ENCODE results near the gene TRIM22. TPM values are rescaled to one million over a fixed set of nuclear protein-coding genes. Genes with fewer than 3 reads are reported as not detected.

Gene TRIM22
- total and polyA plus RNA-seq, 9 of the 15 experiments (the other 6 are each of a cell fraction or from before 2014, with no cell fraction given), result 0.06 to 1.1 (median 0.18) TPM; not detected in 2

DNA sequence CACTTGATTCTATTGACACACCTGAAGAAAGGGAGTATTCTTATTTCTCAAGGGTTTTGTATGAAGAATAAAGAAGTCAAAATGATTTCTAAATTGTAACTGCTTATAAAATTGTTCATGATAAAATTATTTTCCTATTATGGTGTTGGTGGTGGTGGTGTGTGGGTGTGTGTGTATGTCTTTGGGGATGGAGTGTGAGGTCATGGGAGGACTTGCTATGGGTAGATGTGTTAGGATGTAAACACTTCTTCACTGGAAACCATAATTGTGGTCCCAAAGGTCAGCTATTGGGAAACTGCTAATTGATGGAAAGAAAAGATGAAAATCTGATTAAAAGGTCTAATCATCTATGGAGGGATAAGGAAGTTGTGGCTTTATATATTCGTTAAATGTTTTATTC is 5.1 kb downstream of the TRIM22 start:
- ChIA-PET POLR2A (no interaction called here), CTCF (ENCODE audit: low intra/inter-chr PET ratio) (no interaction called here)
- no peaks in the 10 kb centered on the region for H3K9me3 ChIP-seq (replicated peaks; ENCODE audit: control insufficient read depth, insufficient read depth, low read depth, low read length)
- TF ChIP-seq, protein P1, sequence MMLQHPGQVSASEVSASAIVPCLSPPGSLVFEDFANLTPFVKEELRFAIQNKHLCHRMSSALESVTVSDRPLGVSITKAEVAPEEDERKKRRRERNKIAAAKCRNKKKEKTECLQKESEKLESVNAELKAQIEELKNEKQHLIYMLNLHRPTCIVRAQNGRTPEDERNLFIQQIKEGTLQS (IDR thresholded peaks at IDR 0.05), result no peak
- TF ChIP-seq, protein P1 (CRISPR knock-in tag; conservative IDR thresholded peaks at IDR 0.05), result no peak
- TF ChIP-seq ZNF589 (CRISPR knock-in tag; IDR thresholded peaks at IDR 0.05; ENCODE audit: low read depth) (no peak), ZKSCAN1 (IDR thresholded peaks at IDR 0.05; ENCODE audit: low read depth, low read length) (no peak), PPARD (CRISPR knock-in tag; IDR thresholded peaks at IDR 0.05) (no peak), BCOR (IDR thresholded peaks at IDR 0.05) (no peak)
- TF ChIP-seq, protein P2, sequence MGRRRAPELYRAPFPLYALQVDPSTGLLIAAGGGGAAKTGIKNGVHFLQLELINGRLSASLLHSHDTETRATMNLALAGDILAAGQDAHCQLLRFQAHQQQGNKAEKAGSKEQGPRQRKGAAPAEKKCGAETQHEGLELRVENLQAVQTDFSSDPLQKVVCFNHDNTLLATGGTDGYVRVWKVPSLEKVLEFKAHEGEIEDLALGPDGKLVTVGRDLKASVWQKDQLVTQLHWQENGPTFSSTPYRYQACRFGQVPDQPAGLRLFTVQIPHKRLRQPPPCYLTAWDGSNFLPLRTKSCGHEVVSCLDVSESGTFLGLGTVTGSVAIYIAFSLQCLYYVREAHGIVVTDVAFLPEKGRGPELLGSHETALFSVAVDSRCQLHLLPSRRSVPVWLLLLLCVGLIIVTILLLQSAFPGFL (CRISPR knock-in tag; IDR thresholded peaks at IDR 0.05), result no peak
- TF ChIP-seq, protein P3, sequence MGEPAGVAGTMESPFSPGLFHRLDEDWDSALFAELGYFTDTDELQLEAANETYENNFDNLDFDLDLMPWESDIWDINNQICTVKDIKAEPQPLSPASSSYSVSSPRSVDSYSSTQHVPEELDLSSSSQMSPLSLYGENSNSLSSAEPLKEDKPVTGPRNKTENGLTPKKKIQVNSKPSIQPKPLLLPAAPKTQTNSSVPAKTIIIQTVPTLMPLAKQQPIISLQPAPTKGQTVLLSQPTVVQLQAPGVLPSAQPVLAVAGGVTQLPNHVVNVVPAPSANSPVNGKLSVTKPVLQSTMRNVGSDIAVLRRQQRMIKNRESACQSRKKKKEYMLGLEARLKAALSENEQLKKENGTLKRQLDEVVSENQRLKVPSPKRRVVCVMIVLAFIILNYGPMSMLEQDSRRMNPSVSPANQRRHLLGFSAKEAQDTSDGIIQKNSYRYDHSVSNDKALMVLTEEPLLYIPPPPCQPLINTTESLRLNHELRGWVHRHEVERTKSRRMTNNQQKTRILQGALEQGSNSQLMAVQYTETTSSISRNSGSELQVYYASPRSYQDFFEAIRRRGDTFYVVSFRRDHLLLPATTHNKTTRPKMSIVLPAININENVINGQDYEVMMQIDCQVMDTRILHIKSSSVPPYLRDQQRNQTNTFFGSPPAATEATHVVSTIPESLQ (CRISPR knock-in tag; IDR thresholded peaks at IDR 0.05), result no peak
- peaks cover 0 to 26% of the 10 kb centered on the region in 2 experiments; a peak in 4 of 5 replicates for H3K4me1 ChIP-seq (replicated peaks in 1 of 2; ENCODE audit: control insufficient read depth in 2 of 2, insufficient read depth in 2 of 2, low read length in 2 of 2)
- H3K36me3 ChIP-seq (ENCODE audit: control insufficient read depth, insufficient read depth, low read length), result no peaks in the 10 kb centered on the region
- H3K4me3 ChIP-seq, result no peak overlapping the region
- peaks cover 0 to 4% of the 10 kb centered on the region in 2 experiments; a peak in 2 of 5 replicates for H3K27me3 ChIP-seq (ENCODE audit: control insufficient read depth in 2 of 2, insufficient read depth in 2 of 2, low read length in 2 of 2)
- no peak overlapping the region for H3K27ac ChIP-seq (ENCODE audit: extremely low read depth, low read depth, low read length)
- H3K79me2 ChIP-seq (ENCODE audit: control insufficient read depth, insufficient read depth, low read length), result no peaks in the 10 kb centered on the region
- no peak overlapping the region for H3K9ac ChIP-seq (ENCODE audit: insufficient read depth in 1 of 2, low read depth in 2 of 2, low read length in 2 of 2)
- intact Hi-C loops (cut with micrococcal nuclease), result no loop called here
- no peak for ATAC-seq
- no peak for DNase-seq (ENCODE audit: extremely low read depth in 1 of 4, low spot score in 3 of 4)
- WGBS (ENCODE audit: insufficient coverage, low coverage, missing lambda C conversion rate), result 0% methylated on average over 1 of the region's 1 CpG
- no TSS peak for BruUV-seq (replicated peaks)
- no peak for FAIRE-seq
- no peaks in the 10 kb centered on the region for H4K20me1 ChIP-seq (replicated peaks; ENCODE audit: control insufficient read depth, insufficient read depth, low read length)
- in situ Hi-C loops (cut with MboI), result no loop called here
- no peak overlapping the region for H3K4me2 ChIP-seq (ENCODE audit: insufficient read depth, low read length)
- no peaks in the 10 kb centered on the region for H3K9me1 ChIP-seq (ENCODE audit: control insufficient read depth, insufficient read depth, low read length)
- H2AFZ ChIP-seq (ENCODE audit: low read depth, low read length), result no peak overlapping the region

All from K562 (cell line).